HEK293 (cell line): ENCODE measurements around the gene PHPT1.

ENCODE experiments used
- REPIN1 ChIP-seq: fragments of 450-650 bp; formaldehyde crosslinking; IDR thresholded peaks from 2 replicates; pipeline ENCODE4 v1.5.1; 2017; ENCODE audit warnings: missing biosample characterization, missing genetic modification characterization, low read depth
- SALL2 ChIP-seq: fragments of 450-650 bp; formaldehyde crosslinking; IDR thresholded peaks from 2 replicates; pipeline ENCODE4 v1.5.0; 2017; ENCODE audit warnings: missing biosample characterization, mild to moderate bottlenecking, missing genetic modification characterization, borderline replicate concordance
- SETDB1 ChIP-seq: IDR thresholded peaks from one replicate; pipeline ENCODE4 v1.6.1; 2017; ENCODE audit warnings: mild to moderate bottlenecking, low read length, moderate library complexity, mixed read lengths; ENCODE audit not compliant: insufficient read length
- ZBTB1 ChIP-seq: fragments of 450-650 bp; formaldehyde crosslinking; IDR thresholded peaks from 2 replicates; pipeline ENCODE4 v1.5.1; 2016; ENCODE audit warnings: missing biosample characterization, missing genetic modification characterization
- ZNF2 ChIP-seq: fragments of 450-650 bp; formaldehyde crosslinking; IDR thresholded peaks from 2 replicates; pipeline ENCODE4 v1.5.1; 2016; ENCODE audit warnings: missing biosample characterization, missing genetic modification characterization
- ZNF501 ChIP-seq: fragments of 450-650 bp; formaldehyde crosslinking; IDR thresholded peaks from 2 replicates; pipeline ENCODE4 v1.5.1; 2016; ENCODE audit warnings: missing biosample characterization, missing genetic modification characterization
- ZNF580 ChIP-seq: fragments of 450-650 bp; formaldehyde crosslinking; IDR thresholded peaks from 2 replicates; pipeline ENCODE4 v1.5.1; 2016; ENCODE audit warnings: missing biosample characterization, missing genetic modification characterization
- ZNF658 ChIP-seq: fragments of 450-650 bp; formaldehyde crosslinking; IDR thresholded peaks from 2 replicates; pipeline ENCODE4; 2016; ENCODE audit warnings: missing biosample characterization, missing genetic modification characterization
- TF ChIP-seq, protein P1 (sequence below): fragments of 450-650 bp; formaldehyde crosslinking; IDR thresholded peaks from 2 replicates; pipeline ENCODE4 v1.5.1; 2016; ENCODE audit warnings: missing biosample characterization, missing genetic modification characterization
- TF ChIP-seq, protein P2 (sequence below): fragments of 450-650 bp; formaldehyde crosslinking; IDR thresholded peaks from 2 replicates; pipeline ENCODE4 v1.5.1; 2016; ENCODE audit warnings: missing biosample characterization, missing genetic modification characterization
- TF ChIP-seq, protein P3 (sequence below): fragments of 450-650 bp; IDR thresholded peaks from 2 replicates; pipeline ENCODE4 v1.5.1; 2018; ENCODE audit warnings: missing biosample characterization, missing genetic modification characterization
- TF ChIP-seq, protein P4 (sequence below): fragments of 450-650 bp; formaldehyde crosslinking; IDR thresholded peaks from 2 replicates; pipeline ENCODE4 v1.5.1; 2016; ENCODE audit warnings: missing biosample characterization, missing genetic modification characterization, low read depth

- TF ChIP-seq, protein P1, sequence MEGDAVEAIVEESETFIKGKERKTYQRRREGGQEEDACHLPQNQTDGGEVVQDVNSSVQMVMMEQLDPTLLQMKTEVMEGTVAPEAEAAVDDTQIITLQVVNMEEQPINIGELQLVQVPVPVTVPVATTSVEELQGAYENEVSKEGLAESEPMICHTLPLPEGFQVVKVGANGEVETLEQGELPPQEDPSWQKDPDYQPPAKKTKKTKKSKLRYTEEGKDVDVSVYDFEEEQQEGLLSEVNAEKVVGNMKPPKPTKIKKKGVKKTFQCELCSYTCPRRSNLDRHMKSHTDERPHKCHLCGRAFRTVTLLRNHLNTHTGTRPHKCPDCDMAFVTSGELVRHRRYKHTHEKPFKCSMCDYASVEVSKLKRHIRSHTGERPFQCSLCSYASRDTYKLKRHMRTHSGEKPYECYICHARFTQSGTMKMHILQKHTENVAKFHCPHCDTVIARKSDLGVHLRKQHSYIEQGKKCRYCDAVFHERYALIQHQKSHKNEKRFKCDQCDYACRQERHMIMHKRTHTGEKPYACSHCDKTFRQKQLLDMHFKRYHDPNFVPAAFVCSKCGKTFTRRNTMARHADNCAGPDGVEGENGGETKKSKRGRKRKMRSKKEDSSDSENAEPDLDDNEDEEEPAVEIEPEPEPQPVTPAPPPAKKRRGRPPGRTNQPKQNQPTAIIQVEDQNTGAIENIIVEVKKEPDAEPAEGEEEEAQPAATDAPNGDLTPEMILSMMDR (tag by site-specific recombination), result no peak
- no peak for TF ChIP-seq SETDB1
- TF ChIP-seq, protein P2, sequence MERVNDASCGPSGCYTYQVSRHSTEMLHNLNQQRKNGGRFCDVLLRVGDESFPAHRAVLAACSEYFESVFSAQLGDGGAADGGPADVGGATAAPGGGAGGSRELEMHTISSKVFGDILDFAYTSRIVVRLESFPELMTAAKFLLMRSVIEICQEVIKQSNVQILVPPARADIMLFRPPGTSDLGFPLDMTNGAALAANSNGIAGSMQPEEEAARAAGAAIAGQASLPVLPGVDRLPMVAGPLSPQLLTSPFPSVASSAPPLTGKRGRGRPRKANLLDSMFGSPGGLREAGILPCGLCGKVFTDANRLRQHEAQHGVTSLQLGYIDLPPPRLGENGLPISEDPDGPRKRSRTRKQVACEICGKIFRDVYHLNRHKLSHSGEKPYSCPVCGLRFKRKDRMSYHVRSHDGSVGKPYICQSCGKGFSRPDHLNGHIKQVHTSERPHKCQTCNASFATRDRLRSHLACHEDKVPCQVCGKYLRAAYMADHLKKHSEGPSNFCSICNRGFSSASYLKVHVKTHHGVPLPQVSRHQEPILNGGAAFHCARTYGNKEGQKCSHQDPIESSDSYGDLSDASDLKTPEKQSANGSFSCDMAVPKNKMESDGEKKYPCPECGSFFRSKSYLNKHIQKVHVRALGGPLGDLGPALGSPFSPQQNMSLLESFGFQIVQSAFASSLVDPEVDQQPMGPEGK (tag by site-specific recombination), result no peak
- TF ChIP-seq ZNF501 (tag by site-specific recombination), result no peak
- no peak for TF ChIP-seq ZNF658 (tag by site-specific recombination)
- TF ChIP-seq, protein P3, sequence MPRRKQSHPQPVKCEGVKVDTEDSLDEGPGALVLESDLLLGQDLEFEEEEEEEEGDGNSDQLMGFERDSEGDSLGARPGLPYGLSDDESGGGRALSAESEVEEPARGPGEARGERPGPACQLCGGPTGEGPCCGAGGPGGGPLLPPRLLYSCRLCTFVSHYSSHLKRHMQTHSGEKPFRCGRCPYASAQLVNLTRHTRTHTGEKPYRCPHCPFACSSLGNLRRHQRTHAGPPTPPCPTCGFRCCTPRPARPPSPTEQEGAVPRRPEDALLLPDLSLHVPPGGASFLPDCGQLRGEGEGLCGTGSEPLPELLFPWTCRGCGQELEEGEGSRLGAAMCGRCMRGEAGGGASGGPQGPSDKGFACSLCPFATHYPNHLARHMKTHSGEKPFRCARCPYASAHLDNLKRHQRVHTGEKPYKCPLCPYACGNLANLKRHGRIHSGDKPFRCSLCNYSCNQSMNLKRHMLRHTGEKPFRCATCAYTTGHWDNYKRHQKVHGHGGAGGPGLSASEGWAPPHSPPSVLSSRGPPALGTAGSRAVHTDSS (tag by site-specific recombination), result no peak
- TF ChIP-seq ZBTB1, result no peak
- TF ChIP-seq, protein P4, sequence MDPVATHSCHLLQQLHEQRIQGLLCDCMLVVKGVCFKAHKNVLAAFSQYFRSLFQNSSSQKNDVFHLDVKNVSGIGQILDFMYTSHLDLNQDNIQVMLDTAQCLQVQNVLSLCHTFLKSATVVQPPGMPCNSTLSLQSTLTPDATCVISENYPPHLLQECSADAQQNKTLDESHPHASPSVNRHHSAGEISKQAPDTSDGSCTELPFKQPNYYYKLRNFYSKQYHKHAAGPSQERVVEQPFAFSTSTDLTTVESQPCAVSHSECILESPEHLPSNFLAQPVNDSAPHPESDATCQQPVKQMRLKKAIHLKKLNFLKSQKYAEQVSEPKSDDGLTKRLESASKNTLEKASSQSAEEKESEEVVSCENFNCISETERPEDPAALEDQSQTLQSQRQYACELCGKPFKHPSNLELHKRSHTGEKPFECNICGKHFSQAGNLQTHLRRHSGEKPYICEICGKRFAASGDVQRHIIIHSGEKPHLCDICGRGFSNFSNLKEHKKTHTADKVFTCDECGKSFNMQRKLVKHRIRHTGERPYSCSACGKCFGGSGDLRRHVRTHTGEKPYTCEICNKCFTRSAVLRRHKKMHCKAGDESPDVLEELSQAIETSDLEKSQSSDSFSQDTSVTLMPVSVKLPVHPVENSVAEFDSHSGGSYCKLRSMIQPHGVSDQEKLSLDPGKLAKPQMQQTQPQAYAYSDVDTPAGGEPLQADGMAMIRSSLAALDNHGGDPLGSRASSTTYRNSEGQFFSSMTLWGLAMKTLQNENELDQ (tag by site-specific recombination), result no peak
- TF ChIP-seq ZNF580 (tag by site-specific recombination), result no peak
- TF ChIP-seq SALL2 (tag by site-specific recombination), result no peak
- no peak for TF ChIP-seq ZNF2 (tag by site-specific recombination)
- no peak for TF ChIP-seq REPIN1 (tag by site-specific recombination)
These were observed 11.3 kb downstream of the PHPT1 start for GRCh38 chr9:136860529-136860928.
